OCI-LY3 (cell line): Measurements from ENCODE around the gene PCGF1.
A peak's percentile ranks its signal among the peaks of the same experiment; 100 is the strongest.
"Not testable (repeated sequence)": the region's sequence is repeated elsewhere in the genome, so short reads cannot be mapped to it uniquely, and the experiment has no call there.

Experiments
- H2AFZ ChIP-seq: fragments of 200-600, 300-600 bp; shearing (Covaris generic); 2 replicates; pipeline ENCODE4 v1.6.0; 2014; ENCODE audit warnings: antibody characterized with exemption, low read depth, low read length
- H3K27ac ChIP-seq: fragments of 200-600, 300-600 bp; sonication (generic); 2 replicates; pipeline ENCODE4 v1.5.1; 2014; ENCODE audit warnings: mild to moderate bottlenecking, low read length, moderate library complexity, mixed read lengths
- H3K27me3 ChIP-seq: fragments of 200-600, 300-600 bp; sonication (generic); 2 replicates; pipeline ENCODE4 v1.6.1; 2014; ENCODE audit warnings: low read depth, low read length, mixed read lengths
- H3K36me3 ChIP-seq: fragments of 200-600, 300-600 bp; sonication (generic); replicated peaks from 2 replicates; pipeline ENCODE3; 2014; ENCODE audit warnings: low read depth, low read length, mixed read lengths
- H3K4me1 ChIP-seq: fragments of 300-600, 200-600 bp; sonication (generic); 2 replicates; pipeline ENCODE4 v1.6.1; 2014; ENCODE audit warnings: low read length, mixed read lengths
- H3K4me2 ChIP-seq: fragments of 200-600, 300-600 bp; sonication (generic); 2 replicates; pipeline ENCODE4 v1.6.1; 2014; ENCODE audit warnings: low read length, mixed read lengths
- H3K4me3 ChIP-seq: fragments of 300-600, 200-600 bp; sonication (generic); 2 replicates; pipeline ENCODE4 v1.5.1; 2014; ENCODE audit warnings: antibody characterized with exemption, mild to moderate bottlenecking, low read length, moderate library complexity
- H3K79me2 ChIP-seq: fragments of 300-600, 200-600 bp; shearing (Covaris generic); 2 replicates; pipeline ENCODE4 v1.6.1; 2014; ENCODE audit warnings: mild to moderate bottlenecking, low read length, mixed read lengths
- H3K9ac ChIP-seq: fragments of 300-600, 200-600 bp; shearing (Covaris generic); 2 replicates; pipeline ENCODE4 v1.6.0; 2014; ENCODE audit warnings: mild to moderate bottlenecking, low read length, moderate library complexity
- H3K9me3 ChIP-seq: fragments of 200-600, 300-600 bp; shearing (Covaris generic); 2 replicates; pipeline ENCODE4 v1.6.1; 2014; ENCODE audit warnings: low read length, mixed read lengths; ENCODE audit not compliant: insufficient read depth
- H4K20me1 ChIP-seq: fragments of 200-600, 300-600 bp; sonication (generic); 2 replicates; pipeline ENCODE4 v1.6.1; 2016; ENCODE audit warnings: low read length, mixed read lengths; ENCODE audit not compliant: insufficient read depth
- EZH2phosphoT487 ChIP-seq: fragments of 200-600 bp; shearing (Covaris generic); IDR thresholded peaks from 2 replicates; pipeline ENCODE4 v1.6.1; 2018; ENCODE audit warnings: antibody characterized with exemption, mixed run types, low read depth
- TF ChIP-seq, protein P1 (sequence below): fragments of 200-600, 300-600 bp; sonication (generic); IDR thresholded peaks from 2 replicates; pipeline ENCODE4 v1.5.1; 2014; ENCODE audit warnings: antibody characterized with exemption, low read length, low read depth

Gene PCGF1

DNA sequence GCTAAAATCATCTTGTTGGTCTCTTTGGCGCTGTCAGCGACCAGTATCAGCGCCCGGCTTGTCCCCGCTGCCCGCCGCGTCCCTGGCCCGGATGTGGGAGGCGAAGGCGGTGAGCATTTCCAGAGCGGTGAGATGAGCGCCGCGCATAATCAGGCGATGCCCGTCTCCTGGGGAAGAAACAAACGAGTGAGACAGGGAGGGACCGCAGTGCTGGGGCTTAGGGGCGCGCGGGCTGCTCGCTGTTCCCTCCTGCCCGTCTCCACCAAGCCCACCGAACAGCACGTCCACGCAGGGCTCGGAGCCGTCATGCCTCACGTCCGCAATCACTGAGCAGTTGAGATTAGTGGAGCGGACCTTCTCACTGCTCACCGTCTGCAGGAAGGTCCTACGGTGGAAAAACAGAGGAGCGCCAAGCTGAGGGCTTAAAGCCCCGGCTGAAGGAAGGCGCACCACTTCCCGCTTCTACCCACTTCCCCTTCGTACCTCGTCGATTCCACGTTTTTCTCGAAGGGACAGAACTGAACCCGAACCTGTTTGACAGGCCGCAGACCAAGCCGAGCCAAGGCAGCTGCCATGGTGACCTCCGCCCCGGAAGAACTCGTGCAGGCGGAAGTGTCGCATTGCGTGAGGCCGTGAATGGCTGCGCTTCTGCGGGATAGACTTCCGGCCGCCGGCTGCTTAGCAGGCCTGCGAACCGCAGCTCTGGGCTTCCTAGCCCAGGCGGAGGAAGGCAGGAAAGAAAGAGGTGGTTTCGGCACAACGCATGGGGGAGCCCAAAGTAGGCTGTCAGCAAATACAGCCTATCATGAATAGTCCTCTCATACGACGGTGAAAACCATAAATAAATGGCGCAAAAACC is 35.2 kb downstream of the PCGF1 start, which contains the start of gene MRPL53:
Gene MRPL53, minus strand, starts transcription at position 595 of the 859 bp plus-strand sequence. Its CDS starts 20 bp downstream, at position 575.
- TF ChIP-seq EZH2phosphoT487 = no peak
- TF ChIP-seq, protein P1, sequence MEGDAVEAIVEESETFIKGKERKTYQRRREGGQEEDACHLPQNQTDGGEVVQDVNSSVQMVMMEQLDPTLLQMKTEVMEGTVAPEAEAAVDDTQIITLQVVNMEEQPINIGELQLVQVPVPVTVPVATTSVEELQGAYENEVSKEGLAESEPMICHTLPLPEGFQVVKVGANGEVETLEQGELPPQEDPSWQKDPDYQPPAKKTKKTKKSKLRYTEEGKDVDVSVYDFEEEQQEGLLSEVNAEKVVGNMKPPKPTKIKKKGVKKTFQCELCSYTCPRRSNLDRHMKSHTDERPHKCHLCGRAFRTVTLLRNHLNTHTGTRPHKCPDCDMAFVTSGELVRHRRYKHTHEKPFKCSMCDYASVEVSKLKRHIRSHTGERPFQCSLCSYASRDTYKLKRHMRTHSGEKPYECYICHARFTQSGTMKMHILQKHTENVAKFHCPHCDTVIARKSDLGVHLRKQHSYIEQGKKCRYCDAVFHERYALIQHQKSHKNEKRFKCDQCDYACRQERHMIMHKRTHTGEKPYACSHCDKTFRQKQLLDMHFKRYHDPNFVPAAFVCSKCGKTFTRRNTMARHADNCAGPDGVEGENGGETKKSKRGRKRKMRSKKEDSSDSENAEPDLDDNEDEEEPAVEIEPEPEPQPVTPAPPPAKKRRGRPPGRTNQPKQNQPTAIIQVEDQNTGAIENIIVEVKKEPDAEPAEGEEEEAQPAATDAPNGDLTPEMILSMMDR = no peak
- Histone ChIP-seq H3K9me3 (no peaks in the 10 kb centered on the region), H3K4me2 (peak within 1 kb of the TSS; percentile 80), H3K36me3 (peaks cover 16% of the 10 kb centered on the region), H3K27ac (peak within 1 kb of the TSS; percentile 84), H3K27me3 (no peaks in the 10 kb centered on the region), H2AFZ (peak within 1 kb of the TSS; percentile 23; the same call in 1 of the 2 replicates), H4K20me1 (no peaks in the 10 kb centered on the region), H3K9ac (peak within 1 kb of the TSS; percentile 81), H3K4me1 (peaks cover 11% of the 10 kb centered on the region), H3K4me3 (peak within 1 kb of the TSS; percentile 81), H3K79me2 (peaks cover 10% of the 10 kb centered on the region)

DNA sequence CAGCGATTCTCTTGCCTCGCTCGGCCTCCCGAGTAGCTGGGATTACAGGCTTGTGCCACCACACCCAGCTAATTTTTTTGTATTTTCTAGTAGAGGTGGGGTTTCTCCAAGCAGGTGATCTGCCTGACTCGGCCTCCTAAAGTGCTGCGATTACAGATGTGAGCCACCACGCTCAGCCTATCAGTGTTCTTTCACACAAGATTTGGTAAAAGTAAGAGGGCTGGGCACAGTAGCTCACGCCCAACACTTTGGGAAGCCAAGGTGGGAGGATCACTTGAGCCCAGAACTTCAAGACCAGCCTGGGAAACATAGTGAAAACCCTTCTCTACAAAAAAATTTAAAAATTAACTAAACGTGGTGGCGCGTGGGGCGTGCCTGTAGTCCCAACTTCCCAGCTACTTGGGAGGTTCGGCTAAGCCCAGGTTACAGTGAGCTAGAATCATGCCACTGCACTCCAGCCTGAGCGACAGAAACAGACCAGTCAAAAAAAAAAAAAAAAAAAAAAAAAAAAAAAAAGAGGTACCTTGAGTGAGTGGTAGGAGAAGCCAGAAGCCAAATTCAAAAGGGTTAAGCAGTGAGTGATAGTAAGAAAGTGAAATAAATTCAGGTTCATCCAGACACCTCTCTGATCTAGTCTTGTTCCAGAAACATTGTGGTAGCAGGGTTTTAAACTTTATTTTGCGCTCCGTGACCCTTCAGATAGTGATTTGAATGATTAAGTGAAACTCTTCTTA is 36.0 kb downstream of the PCGF1 start:
- TF ChIP-seq, protein P1 = no peak
- no peak for TF ChIP-seq EZH2phosphoT487
- Histone ChIP-seq H3K4me3 (peak overlapping the region; percentile 81), H3K9ac (peak overlapping the region; percentile 81), H3K4me2 (peak overlapping the region; percentile 80), H4K20me1 (no peaks in the 10 kb centered on the region), H3K4me1 (peaks cover 11% of the 10 kb centered on the region), H3K27ac (peak overlapping the region; percentile 84), H3K27me3 (no peaks in the 10 kb centered on the region), H3K79me2 (peaks cover 10% of the 10 kb centered on the region), H3K36me3 (peaks cover 16% of the 10 kb centered on the region), H2AFZ (no peak overlapping the region; the same call in 1 of the 2 replicates), H3K9me3 (no peaks in the 10 kb centered on the region)

DNA sequence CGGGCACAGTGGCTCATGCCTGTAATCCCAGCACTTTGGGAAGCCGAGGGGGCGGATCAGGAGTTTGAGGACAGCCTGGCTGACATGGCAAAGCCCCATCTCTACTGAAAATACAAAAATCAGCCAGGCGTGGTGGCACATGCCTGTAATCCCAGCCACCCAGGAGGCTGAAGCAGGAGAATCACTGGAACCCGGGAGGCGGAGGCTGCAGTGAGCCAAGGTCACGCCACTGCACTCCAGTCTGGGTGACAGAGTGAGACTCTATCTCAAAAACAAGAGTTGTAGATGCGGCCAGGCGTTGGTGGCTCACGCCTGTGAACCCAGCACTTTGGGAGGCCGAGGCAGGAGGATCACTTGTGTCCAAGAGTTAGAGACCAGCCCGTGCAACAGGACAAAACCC is 36.8 kb downstream of the PCGF1 start:
- H3K27ac ChIP-seq, H3K9ac ChIP-seq, H3K9me3 ChIP-seq: not testable (repeated sequence)

DNA sequence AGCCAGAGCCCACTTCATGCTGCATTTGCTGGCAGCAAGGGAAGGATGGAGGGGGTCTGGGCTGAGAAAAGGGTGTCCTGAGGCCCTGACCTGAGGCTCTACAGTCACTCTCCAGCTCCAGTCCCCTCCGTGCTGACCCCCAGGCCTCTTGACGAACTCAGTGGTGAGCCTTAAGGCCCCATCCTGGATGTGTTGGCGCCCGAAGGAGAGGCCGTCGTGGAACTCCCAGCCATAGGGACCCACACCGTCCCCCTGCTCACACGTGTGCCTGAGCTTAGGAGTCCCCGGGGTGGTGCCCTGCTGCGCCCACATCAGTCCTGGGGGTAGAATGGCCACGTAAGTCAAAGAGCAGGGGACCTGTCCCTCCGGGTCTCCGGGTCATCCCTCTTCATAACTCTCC is 43.1 kb downstream of the PCGF1 start:
- Histone ChIP-seq H3K4me1 (peaks cover 12% of the 10 kb centered on the region), H3K27me3 (no peaks in the 10 kb centered on the region), H4K20me1 (no peaks in the 10 kb centered on the region), H2AFZ (no peak overlapping the region), H3K4me3 (peak overlapping the region; percentile 90), H3K36me3 (peaks cover 24% of the 10 kb centered on the region), H3K79me2 (peaks cover 26% of the 10 kb centered on the region), H3K27ac (peak overlapping the region; percentile 51), H3K9ac (peak overlapping the region; percentile 85), H3K9me3 (no peaks in the 10 kb centered on the region), H3K4me2 (peak overlapping the region; percentile 79)
- TF ChIP-seq EZH2phosphoT487 = no peak
- TF ChIP-seq, protein P1 = no peak

More for the DNA sequence above, 36.8 kb downstream of the PCGF1 start:
- Histone ChIP-seq H3K36me3 (peaks cover 16% of the 10 kb centered on the region), H3K79me2 (peaks cover 14% of the 10 kb centered on the region), H3K4me1 (peaks cover 15% of the 10 kb centered on the region)
- H3K4me3 ChIP-seq, H4K20me1 ChIP-seq, H2AFZ ChIP-seq, H3K4me2 ChIP-seq, H3K27me3 ChIP-seq: not testable (repeated sequence)
